HepG2 (cell line): Measurements from ENCODE around the gene ZDHHC6. TPM values are rescaled to one million over a fixed set of nuclear protein-coding genes. Genes with fewer than 3 reads are reported as not detected.
A peak's percentile ranks its signal among the peaks of the same experiment; 100 is the strongest.

Experiments used
- ADNP ChIP-seq: sonication (generic); formaldehyde crosslinking; IDR thresholded peaks from 2 replicates; pipeline ENCODE4 v1.4.0; 2020; ENCODE audit warnings: missing genetic modification reagents
- ARID2 ChIP-seq: sonication (generic); formaldehyde crosslinking; IDR thresholded peaks from 2 replicates; pipeline ENCODE4 v1.8.1; 2022; ENCODE audit warnings: mild to moderate bottlenecking, missing genetic modification reagents, borderline replicate concordance
- BATF2 ChIP-seq: sonication (generic); formaldehyde crosslinking; IDR thresholded peaks from 2 replicates; pipeline ENCODE4 v1.8.0; 2022; ENCODE audit warnings: mild to moderate bottlenecking, missing genetic modification reagents, moderate library complexity
- CHD4 ChIP-seq: fragments of 200-600 bp; sonication (generic); IDR thresholded peaks from 2 replicates; pipeline ENCODE4 v1.7.0; 2017; ENCODE audit warnings: mild to moderate bottlenecking, low read length, borderline replicate concordance
- CREM ChIP-seq, 2 experiments: sonication (generic) in 1 of 2; formaldehyde crosslinking in 1 of 2; IDR thresholded peaks; 2 replicates each; pipeline versions ENCODE4 v1.4.0 to v1.6.1; 2016 to 2020; ENCODE audit warnings: antibody characterized with exemption in 1 of 2, mild to moderate bottlenecking in 1 of 2, missing genetic modification reagents in 1 of 2
- EEA1 ChIP-seq: sonication (generic); formaldehyde crosslinking; IDR thresholded peaks from 2 replicates; pipeline ENCODE4 v1.5.1; 2020; ENCODE audit warnings: mild to moderate bottlenecking, missing genetic modification reagents, borderline replicate concordance
- FOXP1 ChIP-seq, 2 experiments: fragments of 450-650 bp in 1 of 2; IDR thresholded peaks; 2 replicates each; pipeline ENCODE4 v1.6.1; 2017 to 2018; ENCODE audit warnings: antibody characterized with exemption in 1 of 2
- HDAC2 ChIP-seq: sonication (generic); formaldehyde crosslinking; IDR thresholded peaks from 2 replicates; pipeline ENCODE4 v1.4.0; 2020; ENCODE audit warnings: missing genetic modification reagents
- HMG20A ChIP-seq: IDR thresholded peaks from 2 replicates; pipeline ENCODE4 v1.6.1; 2016; ENCODE audit warnings: borderline replicate concordance
- HOXA3 ChIP-seq: sonication (generic); formaldehyde crosslinking; IDR thresholded peaks from 2 replicates; pipeline ENCODE4 v1.5.0; 2020; ENCODE audit warnings: missing genetic modification reagents
- IKZF4 ChIP-seq: sonication (generic); formaldehyde crosslinking; IDR thresholded peaks from 2 replicates; pipeline ENCODE4 v1.5.1; 2020; ENCODE audit warnings: borderline replicate concordance, mild to moderate bottlenecking, low read depth, missing genetic modification reagents; ENCODE audit errors: not compliant biosample characterization
- KLF15 ChIP-seq: sonication (generic); formaldehyde crosslinking; IDR thresholded peaks from 2 replicates; pipeline ENCODE4 v1.8.1; 2023; ENCODE audit warnings: borderline replicate concordance, mild to moderate bottlenecking, inconsistent platforms, missing genetic modification reagents, mixed read lengths
- PITX1 ChIP-seq: sonication (generic); formaldehyde crosslinking; IDR thresholded peaks from 2 replicates; pipeline ENCODE4 v1.5.1; 2020; ENCODE audit warnings: mild to moderate bottlenecking, missing genetic modification reagents
- PRDM4 ChIP-seq: sonication (generic); formaldehyde crosslinking; IDR thresholded peaks from 2 replicates; pipeline ENCODE4 v1.9.0; 2021; ENCODE audit warnings: missing genetic modification reagents, borderline replicate concordance
- REL ChIP-seq: sonication (generic); formaldehyde crosslinking; conservative IDR thresholded peaks from 2 replicates; pipeline ENCODE4 v1.8.0; 2022; ENCODE audit warnings: mild to moderate bottlenecking, missing genetic modification reagents, moderate library complexity
- SP4 ChIP-seq: sonication (generic); formaldehyde crosslinking; IDR thresholded peaks from 2 replicates; pipeline ENCODE4 v1.8.1; 2023; ENCODE audit warnings: mild to moderate bottlenecking, missing genetic modification reagents
- TIGD3 ChIP-seq: sonication (generic); formaldehyde crosslinking; IDR thresholded peaks from 2 replicates; pipeline ENCODE4 v1.5.1; 2020; ENCODE audit warnings: mild to moderate bottlenecking, missing genetic modification reagents, borderline replicate concordance
- ZBTB20 ChIP-seq: sonication (generic); formaldehyde crosslinking; IDR thresholded peaks from 2 replicates; pipeline ENCODE4 v1.8.1; 2023; ENCODE audit warnings: missing genetic modification reagents, low read depth, mild to moderate bottlenecking, borderline replicate concordance
- ZBTB7A ChIP-seq: sonication (generic); formaldehyde crosslinking; IDR thresholded peaks from 2 replicates; pipeline ENCODE4 v1.8.0; 2022; ENCODE audit warnings: mild to moderate bottlenecking, missing genetic modification reagents
- ZC3H13 ChIP-seq: sonication (generic); formaldehyde crosslinking; IDR thresholded peaks from 2 replicates; pipeline ENCODE4 v1.8.1; 2023; ENCODE audit warnings: mild to moderate bottlenecking, missing genetic modification reagents, moderate library complexity
- ZFP1 ChIP-seq: IDR thresholded peaks from 2 replicates; pipeline ENCODE4 v1.6.1; 2016
- ZFP36L2 ChIP-seq: sonication (generic); formaldehyde crosslinking; IDR thresholded peaks from 2 replicates; pipeline ENCODE4 v1.4.0; 2020; ENCODE audit warnings: missing genetic modification reagents
- ZFP90 ChIP-seq: sonication (generic); formaldehyde crosslinking; IDR thresholded peaks from 2 replicates; pipeline ENCODE4 v1.8.0; 2022; ENCODE audit warnings: missing genetic modification reagents, mild to moderate bottlenecking, inconsistent platforms, borderline replicate concordance
- ZFX ChIP-seq: sonication (generic); formaldehyde crosslinking; IDR thresholded peaks from 2 replicates; pipeline ENCODE4 v1.4.0; 2020; ENCODE audit warnings: mild to moderate bottlenecking, low read depth, missing genetic modification reagents, moderate library complexity
- ZNF205 ChIP-seq: IDR thresholded peaks from 2 replicates; pipeline ENCODE4 v1.6.1; 2018; ENCODE audit warnings: missing biosample characterization, missing genetic modification reagents
- ZNF317 ChIP-seq: sonication (generic); formaldehyde crosslinking; IDR thresholded peaks from 2 replicates; pipeline ENCODE4 v1.5.0; 2020; ENCODE audit warnings: mild to moderate bottlenecking, missing genetic modification reagents
- ZNF414 ChIP-seq: sonication (generic); formaldehyde crosslinking; IDR thresholded peaks from 2 replicates; pipeline ENCODE4 v1.5.0; 2020; ENCODE audit warnings: missing genetic modification reagents
- polyA plus RNA-seq, 8 experiments: library from polyadenylated mRNA; depleted of rRNA in 3 of 8; stranded (reverse) in 7 of 8; unstranded in 1 of 8; fragments of >200 nt; fragmentation: Illumina TruSeq in 4 of 8; extraction: Trizol in 4 of 8; gene quantifications; 2 replicates each; pipeline versions ENCODE4 v1.2.1 to v1.2.3, GENCODE V29; 2011 to 2016; ENCODE audit warnings: low read depth in 4 of 8, missing spikeins in 1 of 8, mixed read lengths in 1 of 8; ENCODE audit not compliant: insufficient read depth in 1 of 8
- total RNA-seq, 5 experiments: library from RNA; depleted of rRNA; stranded (reverse); fragments of >200 nt; fragmentation: Illumina TruSeq; extraction: Trizol; gene quantifications; 2 replicates each; pipeline ENCODE4 v1.2.3, GENCODE V29; 2016; ENCODE audit warnings: low read depth in 1 of 5

ZDHHC6 gene
- total and polyA plus RNA-seq, 2 of the 13 experiments (the other 11 are each of a cell fraction or from before 2014, with no cell fraction given), result 20.9 to 49.4 TPM

- no peak for TF ChIP-seq PRDM4 (CRISPR knock-in tag)
- TF ChIP-seq HMG20A (CRISPR knock-in tag), result peak; percentile 83; the same call in 1 of the 2 replicates
- 0 out of 2 replicates have a peak, but pooled peaks have one; percentile 43 for TF ChIP-seq REL (CRISPR knock-in tag)
- TF ChIP-seq PITX1 (CRISPR knock-in tag), result peak; percentile 87
- TF ChIP-seq ZFP36L2, result no peak
- TF ChIP-seq ZBTB20 (CRISPR knock-in tag), result peak; percentile 48; the same call in 1 of the 2 replicates
- TF ChIP-seq HOXA3, result peak; percentile 75
- TF ChIP-seq CHD4, result peak; percentile 23; the same call in 1 of the 2 replicates
- no peak for TF ChIP-seq ZC3H13
- TF ChIP-seq CREM (IDR thresholded peaks at IDR 0.05), result peak; percentile 94
- no peak for TF ChIP-seq CREM (CRISPR knock-in tag; IDR thresholded peaks at IDR 0.05)
- TF ChIP-seq ZNF317 (CRISPR knock-in tag), result no peak
- TF ChIP-seq TIGD3, result no peak
- peak; percentile 65; the same call in 1 of the 2 replicates for TF ChIP-seq ZNF205
- TF ChIP-seq ARID2 (CRISPR knock-in tag), result peak; percentile 34; the same call in 1 of the 2 replicates
- no peak for TF ChIP-seq ADNP (CRISPR knock-in tag)
- TF ChIP-seq ZNF414, result no peak
- no peak for TF ChIP-seq EEA1 (CRISPR knock-in tag)
- TF ChIP-seq ZFP1 (CRISPR knock-in tag), result 0 out of 2 replicates have a peak, but pooled peaks have one; percentile 49
- no peak for TF ChIP-seq BATF2 (CRISPR knock-in tag)
- no peak for TF ChIP-seq KLF15 (CRISPR knock-in tag)
- no peak for TF ChIP-seq ZFX (CRISPR knock-in tag)
- no peak for TF ChIP-seq SP4 (CRISPR knock-in tag)
- TF ChIP-seq IKZF4, result no peak
- peak; percentile 89 for TF ChIP-seq FOXP1 (IDR thresholded peaks at IDR 0.05)
- peak; percentile 95 for TF ChIP-seq FOXP1 (CRISPR knock-in tag; IDR thresholded peaks at IDR 0.05)
- TF ChIP-seq ZFP90 (CRISPR knock-in tag), result no peak; the same call in 1 of the 2 replicates
- peak; percentile 93 for TF ChIP-seq HDAC2 (CRISPR knock-in tag)
- TF ChIP-seq ZBTB7A (CRISPR knock-in tag), result no peak
These were observed 52.2 kb downstream of the ZDHHC6 start (continued) for GRCh38 chr10:112394475-112394875.
